GM23248 (cell line): ENCODE data around the gene MDN1.

ENCODE experiments used
- EZH2 ChIP-seq: fragments of 200-600 bp; sonication (generic); IDR thresholded peaks from 2 replicates; pipeline ENCODE4 v1.6.1; 2018; ENCODE audit warnings: antibody characterized with exemption, mild to moderate bottlenecking; ENCODE audit not compliant: insufficient read depth, poor library complexity, severe bottlenecking
- EZH2phosphoT487 ChIP-seq: fragments of 200-600 bp; sonication (generic); IDR thresholded peaks from 2 replicates; pipeline ENCODE4 v1.6.1; 2018; ENCODE audit warnings: antibody characterized with exemption, moderate library complexity, mild to moderate bottlenecking, low read depth; ENCODE audit not compliant: insufficient read depth

DNA sequence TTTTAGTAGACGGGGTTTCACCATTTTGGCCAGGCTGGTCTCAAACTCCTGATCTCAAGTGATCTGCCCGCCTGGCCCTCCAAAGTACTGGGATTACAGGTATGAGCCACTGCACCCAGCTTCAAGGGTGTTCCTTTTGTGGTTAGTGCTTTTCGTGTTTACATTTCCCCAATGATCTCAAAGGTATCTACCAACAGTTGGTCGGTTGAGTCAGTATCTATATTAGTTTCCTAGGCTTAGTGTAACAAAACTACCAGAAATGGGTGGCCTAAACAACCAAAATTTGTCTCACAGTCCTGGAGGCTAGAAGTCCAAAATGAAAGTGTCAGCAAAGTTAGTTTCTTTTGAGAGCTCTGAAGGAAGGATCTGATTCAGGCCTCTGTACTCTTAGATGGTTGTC, 40.1 kb upstream of the MDN1 start:
- no peak for TF ChIP-seq EZH2
- no peak for TF ChIP-seq EZH2phosphoT487
